ENCODE data around the gene HOXD12. TPM values are rescaled to one million over a fixed set of nuclear protein-coding genes. Genes with fewer than 3 reads are reported as not detected.

The HOXD12 gene
- total RNA-seq, 2 experiments from 2014 or later = not detected

DNA sequence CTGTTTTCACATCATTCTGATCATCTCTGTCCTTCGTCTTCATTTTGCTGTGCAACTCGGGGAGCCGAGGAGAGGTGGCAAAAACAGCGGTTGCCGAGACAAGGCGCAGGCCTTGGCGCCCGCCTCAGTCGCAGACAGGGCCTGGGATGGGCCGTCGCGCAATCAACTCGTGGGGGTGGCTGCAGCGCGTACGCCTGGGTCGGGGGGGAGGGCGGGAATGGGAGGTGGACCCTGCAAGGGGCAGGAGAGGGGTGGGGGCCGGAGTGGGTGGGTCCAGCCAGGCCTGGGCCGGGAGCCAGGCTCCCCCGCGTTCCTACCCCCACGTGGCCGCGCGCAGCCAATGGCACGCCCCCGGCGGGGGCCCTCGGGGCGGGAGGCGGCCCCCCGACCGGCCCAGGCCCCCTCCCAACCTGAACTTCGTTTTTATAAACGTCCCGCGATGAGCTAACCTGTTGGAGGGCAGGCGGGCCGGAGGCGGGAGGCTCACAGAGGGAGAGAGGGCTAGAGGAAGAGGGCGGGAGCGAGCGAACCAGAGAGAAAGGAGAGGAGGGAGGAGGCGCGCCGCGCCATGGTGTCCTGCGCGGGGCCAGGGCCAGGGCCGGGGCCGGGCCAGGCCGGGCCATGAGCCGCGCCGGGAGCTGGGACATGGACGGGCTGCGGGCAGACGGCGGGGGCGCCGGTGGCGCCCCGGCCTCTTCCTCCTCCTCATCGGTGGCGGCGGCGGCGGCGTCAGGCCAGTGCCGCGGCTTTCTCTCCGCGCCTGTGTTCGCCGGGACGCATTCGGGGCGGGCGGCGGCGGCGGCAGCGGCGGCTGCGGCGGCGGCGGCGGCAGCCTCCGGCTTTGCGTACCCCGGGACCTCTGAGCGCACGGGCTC lies 7.1 kb upstream of the HOXD12 start, which contains the start of gene HOXD13:
HOXD13 (plus strand) TSS at position 452 of the 875 bp plus-strand sequence; CDS start at position 622, 170 bp downstream.
- peaks cover 3% of the 10 kb centered on the region for H3K36me3 Mint-ChIP-seq (ENCODE audit: low read depth)
- CTCF ChIA-PET = interaction anchor here (0.6 to 0.7 kb wide), 2 partner anchors 1065 to 1749 kb away, joined by 3 read pairs; no protein-coding TSS in a partner anchor
- H3K27me3 Mint-ChIP-seq = peaks cover 92% of the 10 kb centered on the region
- H3K4me3 Mint-ChIP-seq = peak within 1 kb of the TSS; percentile 6
- H3K27ac Mint-ChIP-seq = peak within 1 kb of the TSS; percentile 79
- POLR2A ChIA-PET = no interaction called here
- no peak for DNase-seq
- H3K4me1 Mint-ChIP-seq = peaks cover 15% of the 10 kb centered on the region
- no peaks in the 10 kb centered on the region for H3K9me3 Mint-ChIP-seq

- Mint-ChIP-seq H3K4me3 (peak overlapping the region; percentile 1), H3K4me1 (peaks cover 18% of the 10 kb centered on the region), H3K27ac (peak overlapping the region; percentile 42), H3K9me3 (no peaks in the 10 kb centered on the region), H3K36me3 (ENCODE audit: low read depth) (peaks cover 3% of the 10 kb centered on the region), H3K27me3 (peaks cover 91% of the 10 kb centered on the region)
- DNase-seq = no peak
- POLR2A ChIA-PET = no interaction called here
- CTCF ChIA-PET = interaction anchor here (0.7 to 1.0 kb wide), 2 partner anchors 71 to 1750 kb away, joined by 3 read pairs; no protein-coding TSS in a partner anchor
Observed at GRCh38 chr2:176093145-176093897, 6.3 kb upstream of the HOXD12 start.

GRCh38 chr2:176093898-176094249 lies 5.7 kb upstream of the HOXD12 start:
- Mint-ChIP-seq H3K27ac (peak overlapping the region; percentile 42), H3K4me3 (peak overlapping the region; percentile 1), H3K4me1 (peaks cover 16% of the 10 kb centered on the region), H3K36me3 (ENCODE audit: low read depth) (peaks cover 3% of the 10 kb centered on the region), H3K9me3 (no peaks in the 10 kb centered on the region), H3K27me3 (peaks cover 91% of the 10 kb centered on the region)
- DNase-seq = no peak
- CTCF ChIA-PET = interaction anchor here (0.8 to 1.0 kb wide), 2 partner anchors 24 to 71 kb away, joined by 3 read pairs; no protein-coding TSS in a partner anchor
- POLR2A ChIA-PET = no interaction called here

DNA sequence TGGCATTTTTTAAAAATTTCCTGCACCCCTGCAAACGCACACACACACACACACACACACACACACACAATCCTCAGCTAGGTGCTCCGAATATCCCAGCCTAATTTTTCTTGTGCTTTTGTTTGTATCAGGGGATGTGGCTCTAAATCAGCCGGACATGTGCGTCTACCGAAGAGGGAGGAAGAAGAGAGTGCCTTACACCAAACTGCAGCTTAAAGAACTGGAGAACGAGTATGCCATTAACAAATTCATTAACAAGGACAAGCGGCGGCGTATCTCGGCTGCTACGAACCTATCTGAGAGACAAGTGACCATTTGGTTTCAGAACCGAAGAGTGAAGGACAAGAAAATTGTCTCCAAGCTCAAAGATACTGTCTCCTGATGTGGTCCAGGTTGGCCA lies 5.2 kb upstream of the HOXD12 start:
- POLR2A ChIA-PET = no interaction called here
- CTCF ChIA-PET = interaction anchor here (0.8 to 1.0 kb wide), 2 partner anchors 24 to 70 kb away, joined by 3 read pairs; no protein-coding TSS in a partner anchor

DNA sequence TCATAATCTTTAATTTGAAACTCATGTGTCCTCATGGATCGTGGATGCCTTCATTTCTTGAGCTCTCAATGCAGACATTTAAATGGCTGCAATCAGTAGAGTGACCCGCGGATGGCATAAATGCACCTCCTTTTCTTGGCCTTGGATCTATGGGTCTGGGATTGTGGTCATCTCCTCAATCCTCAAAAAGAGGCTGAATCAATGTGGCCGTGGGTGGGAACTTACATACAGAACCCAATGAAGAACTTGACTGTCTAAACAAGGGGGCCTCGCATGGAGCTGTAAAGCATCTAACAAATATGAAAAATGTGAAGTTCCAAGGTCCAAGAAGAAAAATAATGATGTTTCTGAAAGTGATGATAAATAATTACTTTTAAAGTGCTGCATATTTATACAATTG lies 4.2 kb upstream of the HOXD12 start:
- ChIA-PET CTCF (no interaction called here), POLR2A (no interaction called here)
- peaks cover 3% of the 10 kb centered on the region for H3K36me3 Mint-ChIP-seq (ENCODE audit: low read depth)
- peaks cover 87% of the 10 kb centered on the region for H3K27me3 Mint-ChIP-seq
- no peak for DNase-seq
- no peak overlapping the region for H3K4me3 Mint-ChIP-seq
- no peaks in the 10 kb centered on the region for H3K9me3 Mint-ChIP-seq
- H3K4me1 Mint-ChIP-seq = peaks cover 16% of the 10 kb centered on the region
- no peak overlapping the region for H3K27ac Mint-ChIP-seq

More for the DNA sequence above, 5.2 kb upstream of the HOXD12 start:
- peaks cover 3% of the 10 kb centered on the region for H3K36me3 Mint-ChIP-seq (ENCODE audit: low read depth)
- no peak for DNase-seq
- peaks cover 91% of the 10 kb centered on the region for H3K27me3 Mint-ChIP-seq
- no peak overlapping the region for H3K27ac Mint-ChIP-seq
- no peak overlapping the region for H3K4me3 Mint-ChIP-seq
- H3K9me3 Mint-ChIP-seq = no peaks in the 10 kb centered on the region
- peaks cover 16% of the 10 kb centered on the region for H3K4me1 Mint-ChIP-seq

GRCh38 chr2:176096243-176096985 lies 3.2 kb upstream of the HOXD12 start:
- DNase-seq = no peak
- no peak overlapping the region for H3K27ac Mint-ChIP-seq
- ChIA-PET CTCF (interaction anchor here (0.5 to 2.1 kb wide), 10 partner anchors 11 to 1230 kb away, joined by 3 to 6 read pairs (median 4); no protein-coding TSS in a partner anchor), POLR2A (no interaction called here)
- H3K4me3 Mint-ChIP-seq = peak overlapping the region; percentile 68
- H3K27me3 Mint-ChIP-seq = peaks cover 87% of the 10 kb centered on the region
- H3K36me3 Mint-ChIP-seq (ENCODE audit: low read depth) = peaks cover 3% of the 10 kb centered on the region
- peaks cover 16% of the 10 kb centered on the region for H3K4me1 Mint-ChIP-seq
- no peaks in the 10 kb centered on the region for H3K9me3 Mint-ChIP-seq

GRCh38 chr2:176096986-176097819 lies 2.4 kb upstream of the HOXD12 start:
- Mint-ChIP-seq H3K4me3 (peak overlapping the region; percentile 68), H3K27ac (no peak overlapping the region), H3K4me1 (peaks cover 16% of the 10 kb centered on the region), H3K9me3 (no peaks in the 10 kb centered on the region), H3K27me3 (peaks cover 87% of the 10 kb centered on the region), H3K36me3 (ENCODE audit: low read depth) (peaks cover 3% of the 10 kb centered on the region)
- DNase-seq = peak; percentile 55
- CTCF ChIA-PET = interaction anchor here (0.6 to 2.1 kb wide), 16 partner anchors 9 to 846 kb away, joined by 3 to 6 read pairs (median 4); no protein-coding TSS in a partner anchor
- POLR2A ChIA-PET = no interaction called here

GRCh38 chr2:176097820-176098365 lies 1.7 kb upstream of the HOXD12 start:
- ChIA-PET CTCF (interaction anchor here (0.6 to 2.1 kb wide), 14 partner anchors 10 to 846 kb away, joined by 3 to 6 read pairs (median 4); no protein-coding TSS in a partner anchor), POLR2A (no interaction called here)
- Mint-ChIP-seq H3K9me3 (no peaks in the 10 kb centered on the region), H3K27ac (no peak overlapping the region), H3K4me3 (peak overlapping the region; percentile 68), H3K27me3 (peaks cover 94% of the 10 kb centered on the region), H3K4me1 (peaks cover 16% of the 10 kb centered on the region), H3K36me3 (ENCODE audit: low read depth) (peaks cover 3% of the 10 kb centered on the region)
- DNase-seq = no peak

DNA sequence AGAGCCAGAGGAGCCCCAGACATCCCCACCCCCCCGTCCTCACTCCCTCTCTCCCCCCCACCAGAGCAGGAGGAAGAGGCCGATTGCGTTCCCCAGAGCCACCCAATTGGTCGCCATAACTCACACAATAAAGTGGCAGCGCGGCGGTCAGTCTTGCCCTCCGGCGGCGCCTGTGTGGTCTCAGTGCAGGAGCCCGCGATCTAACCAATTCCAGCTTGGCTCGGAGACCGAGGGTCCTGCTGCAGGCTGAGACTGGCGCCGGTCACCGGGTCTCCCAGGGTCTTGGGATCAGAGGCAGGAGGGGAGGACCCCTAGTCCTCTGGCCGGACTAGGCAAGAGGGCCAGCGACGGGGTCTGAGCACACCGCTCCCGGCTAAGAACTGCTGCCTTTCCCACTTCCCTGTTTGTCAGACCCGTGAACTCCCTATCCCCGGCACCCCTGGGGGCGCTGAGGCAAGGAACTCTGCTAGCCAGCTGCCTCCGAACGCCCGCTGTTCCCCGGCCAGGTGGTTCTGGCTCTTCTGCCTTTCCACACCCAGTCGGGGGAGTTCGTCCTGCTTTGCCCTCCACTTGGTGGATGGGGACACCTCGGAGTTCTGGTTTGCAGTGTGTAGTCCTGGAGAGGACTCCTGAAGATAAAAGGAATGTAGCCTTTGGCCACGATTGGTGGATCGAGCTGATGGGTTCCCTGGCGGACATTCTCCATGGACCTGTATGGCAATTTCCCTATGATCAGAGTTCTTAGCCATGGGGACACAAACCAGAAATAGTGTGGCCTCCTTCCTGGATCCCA lies 1.0 kb upstream of the HOXD12 start:
- DNase-seq = no peak
- no peaks in the 10 kb centered on the region for H3K9me3 Mint-ChIP-seq
- H3K36me3 Mint-ChIP-seq (ENCODE audit: low read depth) = peaks cover 3% of the 10 kb centered on the region
- H3K4me1 Mint-ChIP-seq = peaks cover 16% of the 10 kb centered on the region
- H3K4me3 Mint-ChIP-seq = peak overlapping the region; percentile 3
- no peak overlapping the region for H3K27ac Mint-ChIP-seq
- CTCF ChIA-PET = interaction anchor here (0.7 to 2.1 kb wide), 6 partner anchors 10 to 735 kb away, joined by 3 to 6 read pairs (median 4); no protein-coding TSS in a partner anchor
- peaks cover 93% of the 10 kb centered on the region for H3K27me3 Mint-ChIP-seq
- POLR2A ChIA-PET = no interaction called here

GRCh38 chr2:176099159-176099727 lies 352 bp upstream of the HOXD12 start:
- H3K4me3 Mint-ChIP-seq = peak overlapping the region; percentile 3
- no peaks in the 10 kb centered on the region for H3K36me3 Mint-ChIP-seq (ENCODE audit: low read depth)
- peaks cover 16% of the 10 kb centered on the region for H3K4me1 Mint-ChIP-seq
- peaks cover 92% of the 10 kb centered on the region for H3K27me3 Mint-ChIP-seq
- ChIA-PET CTCF (interaction anchor here (0.7 kb wide), 1 partner anchor 102 kb away, joined by 3 read pairs; no protein-coding TSS in a partner anchor), POLR2A (no interaction called here)
- H3K9me3 Mint-ChIP-seq = no peaks in the 10 kb centered on the region
- H3K27ac Mint-ChIP-seq = no peak overlapping the region
- DNase-seq = no peak

Data from activated CD4-positive, alpha-beta T cell treated with anti-CD3 and anti-CD28 coated beads, Interleukin-2, amount 10 ng/mL, durations not matched to agents 7 days and 5 days (primary cell).